Activated CD4-positive, alpha-beta T cell treated with anti-CD3 and anti-CD28 coated beads for 48 hours (primary cell): ENCODE measurements around the gene TNFRSF8.

ENCODE experiments used
- DNase-seq: peaks from one replicate; pipeline ENCODE4 v3.0.0-alpha.2; 2020

The TNFRSF8 gene

DNA sequence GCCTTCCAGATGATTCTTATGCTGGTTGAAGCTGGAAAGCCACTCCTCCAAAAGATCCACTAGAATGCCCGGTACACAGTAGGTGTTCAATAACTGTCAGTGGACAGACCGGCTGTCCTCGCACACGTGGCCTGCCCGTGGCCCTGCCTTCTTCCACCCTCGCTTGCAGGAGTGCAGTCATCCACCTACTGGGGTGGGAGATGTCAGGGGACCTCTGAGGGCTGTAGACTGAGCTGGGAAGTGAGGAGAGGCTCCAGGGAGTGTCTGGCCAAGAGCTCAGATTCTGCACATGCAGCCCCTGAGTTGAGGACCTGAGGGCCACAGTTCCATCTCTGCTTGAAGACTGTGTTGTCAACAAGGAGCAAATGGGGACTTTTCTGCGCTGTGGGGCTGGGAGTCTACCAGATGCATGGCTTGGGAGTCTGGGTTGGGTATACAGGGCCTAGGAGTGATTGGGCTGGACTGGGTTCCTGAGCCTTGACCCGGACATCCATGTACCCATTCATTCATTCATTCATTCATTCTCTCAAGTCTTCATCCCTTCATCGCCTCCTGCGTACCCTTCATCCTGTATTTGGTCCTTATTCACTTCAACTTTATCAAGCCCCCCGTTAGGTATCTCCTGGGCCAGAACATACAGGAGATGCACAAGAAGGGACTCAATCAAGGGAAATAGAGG, 99.5 kb downstream of the TNFRSF8 start:
- no peak for DNase-seq

DNA sequence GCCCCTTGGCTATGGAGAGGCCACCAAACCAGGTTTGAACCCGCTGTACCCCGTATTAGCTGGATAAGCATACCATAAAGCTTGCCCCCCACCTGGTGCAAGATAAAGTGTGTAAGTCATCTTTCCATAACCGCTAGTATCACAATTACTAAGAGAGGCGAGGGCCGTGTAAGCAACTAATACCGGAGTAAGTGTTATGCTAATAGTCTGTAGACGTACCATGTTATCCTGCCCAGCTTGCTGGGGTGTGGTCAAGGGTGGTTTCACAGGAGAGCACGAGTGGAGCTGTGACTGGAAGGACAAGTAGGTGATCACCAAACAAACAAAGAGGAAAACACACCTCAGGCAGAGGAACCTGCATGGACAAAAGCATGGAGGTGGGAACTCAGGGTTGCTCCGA, 100.1 kb downstream of the TNFRSF8 start:
- no peak for DNase-seq

DNA sequence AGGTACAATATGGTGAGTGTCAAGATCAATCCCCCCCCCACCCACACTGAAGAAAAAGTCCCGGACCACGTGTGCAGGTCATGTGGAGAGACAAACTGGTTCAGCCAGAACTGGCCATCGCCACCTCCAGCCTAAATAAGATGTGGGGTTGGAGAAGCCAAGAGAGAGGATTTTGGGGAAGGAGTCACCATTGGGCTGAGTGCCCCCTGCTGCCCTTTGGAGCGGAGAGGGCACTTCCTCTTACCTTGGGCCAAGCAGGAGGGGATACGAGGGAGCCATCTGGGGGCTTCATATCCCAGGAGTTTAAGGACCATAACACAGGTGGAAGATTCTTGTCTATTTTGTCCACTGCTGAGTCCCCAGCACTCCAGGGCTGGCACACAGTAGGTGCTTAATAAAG, 101.1 kb downstream of the TNFRSF8 start:
- no peak for DNase-seq

DNA sequence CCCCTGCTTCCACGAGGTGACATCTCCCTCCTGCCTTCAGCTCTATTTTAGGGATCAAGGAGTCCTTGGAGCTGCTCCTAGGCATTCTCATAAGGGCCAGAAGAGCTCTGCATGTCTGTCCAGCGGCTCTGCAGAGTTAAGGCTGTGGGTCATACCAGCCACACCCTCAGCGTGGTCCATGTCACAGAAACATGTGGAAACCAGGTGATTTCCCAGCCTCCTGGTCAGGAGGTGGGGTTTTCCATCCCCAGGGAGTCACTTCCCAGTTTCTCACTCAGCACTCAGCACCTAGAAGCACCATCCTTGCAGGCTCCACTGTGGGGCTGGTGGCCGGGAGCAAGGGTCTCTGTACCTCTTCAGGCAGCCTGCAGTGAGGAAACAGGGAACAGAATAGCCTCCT, 102.2 kb downstream of the TNFRSF8 start:
- DNase-seq: no peak

DNA sequence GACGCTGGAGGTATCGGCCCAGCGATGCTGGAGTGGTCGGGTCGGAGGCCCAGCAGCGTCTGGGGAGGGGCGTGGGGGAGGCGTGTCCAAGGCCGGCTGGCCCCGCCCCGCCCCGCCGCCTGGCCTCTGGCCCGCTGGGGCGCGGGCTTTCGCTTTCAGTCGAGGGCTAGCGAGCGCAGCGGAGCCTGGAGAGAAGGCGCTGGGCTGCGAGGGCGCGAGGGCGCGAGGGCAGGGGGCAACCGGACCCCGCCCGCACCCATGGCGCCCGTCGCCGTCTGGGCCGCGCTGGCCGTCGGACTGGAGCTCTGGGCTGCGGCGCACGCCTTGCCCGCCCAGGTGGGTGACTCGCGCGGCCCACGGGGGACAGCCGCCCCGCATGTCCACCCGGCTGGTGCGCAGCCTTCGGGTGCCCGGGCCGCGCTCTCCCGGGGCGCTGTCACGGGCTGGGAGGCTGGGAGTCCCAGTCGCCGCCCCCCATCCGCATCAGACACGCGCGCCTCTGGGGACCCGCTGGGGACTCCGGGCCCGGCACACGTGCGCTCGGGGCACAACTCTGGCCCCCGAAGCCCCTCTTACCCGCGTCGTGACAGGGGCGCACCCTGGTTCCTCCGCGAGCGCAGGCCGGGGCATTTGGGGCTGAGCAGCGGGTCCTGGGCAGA, 103.9 kb downstream of the TNFRSF8 start, which contains the start of gene TNFRSF1B:
Gene TNFRSF1B, plus strand, starts transcription at position 158 of the 659 bp plus-strand sequence. Its CDS starts 101 bp downstream, at position 259.
- DNase-seq: peak; percentile 80

DNA sequence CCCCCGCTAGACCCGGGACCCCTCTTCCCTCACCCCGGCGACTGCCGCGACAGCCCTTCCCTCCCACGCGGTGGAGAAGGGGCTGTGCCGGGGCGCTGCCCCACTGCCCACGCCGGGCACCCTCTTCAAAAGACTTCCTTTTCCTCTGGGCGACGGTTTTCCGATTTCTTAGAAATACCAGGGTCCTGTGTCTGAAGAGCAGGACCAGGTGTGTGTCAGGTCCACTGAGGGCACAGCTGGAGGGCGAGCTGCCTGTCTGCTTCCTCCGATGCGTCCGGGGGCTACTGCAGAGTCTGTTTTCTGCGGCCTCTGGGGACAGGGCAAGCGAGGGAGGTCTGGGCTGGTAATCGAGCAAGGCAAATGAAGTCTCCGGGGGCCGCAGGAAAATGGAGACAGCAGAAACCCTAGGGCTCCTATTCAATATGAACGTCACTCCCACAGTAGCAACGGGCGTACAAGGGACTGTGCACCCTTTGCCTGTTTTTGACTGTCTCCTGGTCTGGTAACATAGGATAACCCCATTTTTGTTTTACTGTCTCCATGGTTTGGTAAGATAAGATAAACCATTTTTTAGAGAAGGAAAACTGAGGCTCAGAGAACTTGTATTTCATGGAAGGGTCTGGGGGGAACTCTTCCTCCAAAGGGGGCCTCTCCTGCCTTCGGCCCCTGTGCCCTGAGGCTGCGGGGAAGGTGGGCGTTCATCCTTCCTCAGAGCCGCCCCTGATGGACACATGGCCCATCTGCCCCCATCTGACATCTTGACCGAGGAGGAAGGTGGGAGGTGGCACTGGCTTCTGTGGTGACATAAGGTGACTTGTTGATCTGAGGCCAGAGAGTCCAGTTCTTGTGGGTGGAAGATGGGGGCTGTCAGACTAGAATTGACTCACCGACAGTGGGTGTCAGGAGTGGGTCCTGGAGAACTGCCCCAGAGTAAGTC, 104.7 kb downstream of the TNFRSF8 start:
- no peak for DNase-seq

DNA sequence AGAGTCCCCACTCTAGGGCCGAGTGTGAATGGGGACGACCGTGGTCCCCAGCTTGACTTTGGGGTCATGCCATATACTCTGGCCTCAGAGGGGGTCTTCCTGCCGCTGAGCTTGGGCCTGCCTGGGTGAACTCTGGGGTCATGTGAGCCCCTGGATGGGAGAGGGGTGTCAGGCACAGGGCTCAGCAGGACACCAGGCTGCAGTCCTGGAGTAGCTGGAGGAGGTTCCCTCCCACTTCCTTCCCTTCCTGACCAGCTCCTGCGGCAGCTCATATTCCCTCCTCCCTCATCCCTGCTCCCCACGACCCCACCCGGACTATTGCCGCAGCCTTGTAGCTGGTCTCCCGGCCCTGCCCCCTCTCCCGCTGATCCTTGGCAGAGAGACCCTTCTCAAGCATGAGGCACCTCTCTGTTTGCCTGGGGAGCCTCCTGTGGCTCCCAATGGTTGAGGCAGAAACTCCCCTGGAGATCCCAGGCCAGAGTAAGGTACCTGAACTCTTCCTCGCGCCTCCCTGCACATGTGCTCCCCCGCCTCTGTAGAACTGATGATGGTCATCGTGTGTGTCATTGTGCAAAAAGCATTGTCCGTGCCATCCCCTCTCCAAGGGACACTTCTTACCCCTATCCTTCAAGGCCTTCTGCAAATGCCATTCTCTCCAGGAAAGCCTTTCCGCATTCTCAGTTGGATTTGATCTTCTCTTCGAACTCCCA, 105.5 kb downstream of the TNFRSF8 start:
- no peak for DNase-seq

DNA sequence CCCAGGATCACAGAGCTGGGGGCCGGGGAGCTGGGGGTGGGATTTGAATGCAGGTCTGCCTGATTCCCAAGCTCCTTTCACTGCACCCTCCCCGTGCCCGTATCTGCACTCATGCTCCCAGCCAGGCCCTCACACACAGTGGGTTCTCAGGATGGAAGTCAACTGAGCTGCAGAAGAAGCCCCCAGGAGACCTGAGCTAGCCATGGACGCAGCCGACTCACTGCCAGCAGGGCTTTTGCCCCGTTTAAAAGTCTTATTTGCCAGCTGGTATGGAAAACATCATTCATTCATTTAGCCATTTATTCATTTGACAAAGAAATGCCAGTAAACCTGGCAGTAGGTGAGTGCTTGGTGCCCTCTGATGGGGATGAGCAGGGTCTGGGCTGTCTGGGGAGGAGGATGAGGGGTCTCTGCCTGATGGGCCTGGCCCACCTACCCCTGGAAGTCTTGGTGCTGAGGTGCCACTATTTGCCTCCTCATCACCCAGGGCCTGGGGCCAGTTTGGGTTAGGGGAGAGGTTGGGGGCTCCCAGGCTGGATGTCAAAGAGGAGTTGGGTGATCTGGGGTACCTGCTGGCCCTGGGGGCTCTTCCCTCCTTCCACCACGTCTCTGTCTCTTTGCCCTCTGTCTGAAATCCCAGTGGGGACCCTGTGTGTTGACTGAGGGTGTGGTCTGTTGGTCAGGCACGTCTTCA, 106.5 kb downstream of the TNFRSF8 start:
- DNase-seq: no peak

DNA sequence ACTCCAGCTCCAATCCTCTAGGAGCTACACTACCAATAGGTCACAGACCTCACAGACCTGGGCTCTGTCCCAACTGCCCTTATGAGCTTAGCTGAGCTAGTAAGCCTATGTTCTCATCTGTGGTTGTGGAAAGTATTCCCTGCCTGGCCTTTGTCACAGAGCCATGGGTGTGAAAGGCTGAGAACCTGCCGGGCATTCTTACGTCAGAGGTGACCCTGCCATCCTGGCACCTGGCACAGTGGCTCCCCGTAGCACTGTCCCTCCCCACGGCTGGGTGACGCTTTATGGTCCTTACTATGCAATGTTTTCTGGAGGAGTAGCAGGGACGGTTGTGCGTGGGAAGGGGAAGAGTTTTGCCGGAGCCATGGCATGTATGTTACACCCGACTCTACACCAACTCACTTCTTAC, 107.2 kb downstream of the TNFRSF8 start:
- no peak for DNase-seq

DNA sequence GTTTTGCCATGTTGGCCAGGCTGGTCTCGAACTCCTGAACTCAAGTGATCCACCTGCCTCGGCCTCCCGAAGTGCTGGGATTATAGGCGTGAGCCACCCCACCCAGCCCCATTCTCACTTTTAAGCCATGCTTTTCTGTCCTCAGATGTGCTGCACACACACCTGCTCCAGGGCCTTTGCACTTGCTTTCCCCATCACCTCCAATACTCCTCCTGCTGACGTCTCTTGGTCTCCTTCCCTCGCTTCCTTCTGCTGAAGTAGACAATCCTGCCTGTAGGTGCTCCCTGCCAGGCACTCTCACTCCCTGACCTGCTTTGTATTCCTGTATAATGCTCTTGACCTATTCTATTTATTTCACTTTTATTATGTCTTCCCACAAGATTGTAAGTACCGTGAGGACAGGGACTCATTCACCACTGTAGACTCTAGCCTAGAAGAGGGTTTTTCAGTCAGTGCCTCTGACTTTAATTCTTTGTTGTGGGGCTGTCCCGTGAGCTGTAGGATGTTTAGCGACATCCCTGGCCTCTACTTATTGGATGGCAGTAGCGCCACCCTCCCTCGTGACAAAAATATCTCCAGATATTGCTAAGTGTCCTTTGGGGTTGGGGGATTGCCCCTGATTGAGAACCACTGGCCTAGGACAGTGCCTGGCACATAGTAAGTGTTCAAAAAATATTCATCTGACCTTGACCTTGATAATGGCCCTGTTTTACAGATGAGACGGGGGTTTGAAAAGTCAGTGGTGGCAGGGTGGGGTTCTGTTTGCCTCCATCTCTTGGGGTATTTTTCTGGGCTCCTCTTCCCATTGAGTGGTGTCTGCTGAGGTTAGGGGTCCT, 108.3 kb downstream of the TNFRSF8 start:
- no peak for DNase-seq

DNA sequence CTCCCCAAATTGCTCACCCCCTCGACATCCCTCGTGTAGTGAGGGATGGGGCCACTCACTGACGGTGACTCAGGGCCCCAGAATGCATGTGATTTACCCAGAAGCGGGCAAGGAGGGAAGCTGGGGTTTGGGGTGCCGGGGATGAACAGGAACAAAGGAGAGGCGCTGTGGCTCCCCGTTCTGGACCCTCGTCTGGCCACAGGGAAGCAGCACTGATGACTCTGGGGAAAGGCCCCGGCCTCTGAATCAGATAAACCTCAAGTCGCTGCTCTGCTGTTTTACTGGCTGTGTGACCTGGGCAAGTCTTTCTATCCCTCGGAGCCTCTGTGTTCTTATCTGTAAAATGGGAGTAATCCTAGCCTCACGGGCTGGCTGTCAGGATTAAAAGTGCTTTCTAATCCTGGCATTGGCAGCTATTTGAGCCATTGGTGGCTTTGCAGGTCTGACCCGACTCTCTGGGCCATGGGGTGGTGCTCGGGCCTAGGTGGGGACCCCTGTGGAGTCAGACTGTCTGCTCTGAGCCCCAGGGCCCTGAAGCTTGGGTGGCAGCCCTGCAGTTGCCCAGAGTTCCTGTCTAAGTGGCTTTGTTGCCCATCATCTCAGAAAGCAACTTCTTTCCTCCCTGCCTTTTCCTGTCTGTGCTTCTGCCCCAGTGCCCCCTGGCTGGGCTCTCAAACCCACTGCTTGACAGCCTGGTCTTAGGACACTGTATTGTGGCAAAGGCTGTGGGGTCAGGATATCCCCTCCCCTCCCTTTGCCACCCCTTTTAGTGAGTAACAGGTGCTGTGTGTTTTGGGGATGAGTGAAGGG, 109.1 kb downstream of the TNFRSF8 start:
- no peak for DNase-seq

DNA sequence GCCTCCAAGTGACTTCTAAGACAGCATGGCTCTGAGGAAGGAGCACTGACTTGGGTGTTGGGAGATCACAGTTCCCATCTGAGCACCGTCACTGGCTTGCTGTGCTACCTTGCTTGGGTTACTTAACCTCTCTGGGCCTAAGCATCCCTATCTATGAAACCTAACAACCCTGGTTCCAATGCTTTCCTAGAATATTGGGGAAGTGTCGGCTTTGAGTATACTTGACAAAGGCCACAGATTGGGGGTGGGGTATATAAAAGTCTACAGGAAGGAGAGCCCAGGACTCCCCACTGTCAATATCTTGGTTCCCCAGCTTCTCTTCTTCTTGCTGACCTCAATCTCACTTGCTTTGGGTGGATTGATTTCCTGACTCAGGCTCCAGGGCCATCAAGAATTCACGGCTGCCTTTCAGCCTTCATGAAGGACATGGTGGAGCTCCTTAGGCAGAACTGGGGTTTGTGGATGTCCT, 110.0 kb downstream of the TNFRSF8 start:
- DNase-seq: no peak

DNA sequence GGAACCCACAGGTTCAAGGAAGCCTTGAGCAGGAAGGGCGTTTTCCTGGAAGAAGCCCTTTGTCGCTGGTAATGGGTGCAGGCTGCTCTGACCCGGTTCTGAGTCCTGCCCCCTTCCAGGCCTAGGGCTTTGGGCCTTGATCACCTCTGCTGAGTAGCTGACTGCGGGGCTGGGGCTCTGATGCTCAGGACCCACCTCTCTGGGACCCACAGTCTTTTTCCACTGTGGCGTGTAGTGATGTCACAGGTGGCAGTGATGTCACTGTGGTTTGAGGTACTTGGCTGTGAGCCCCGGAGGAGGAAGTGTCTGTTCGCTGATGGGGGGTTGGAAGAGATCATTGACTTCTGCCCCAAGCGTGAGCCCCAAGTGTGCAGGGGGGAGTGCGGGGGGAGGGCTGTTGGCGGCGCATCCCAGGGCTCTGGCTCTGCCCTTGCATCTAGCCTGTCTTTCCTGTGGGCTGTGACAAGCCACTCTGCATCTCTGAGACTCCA, 110.6 kb downstream of the TNFRSF8 start:
- peak; percentile 88 for DNase-seq

DNA sequence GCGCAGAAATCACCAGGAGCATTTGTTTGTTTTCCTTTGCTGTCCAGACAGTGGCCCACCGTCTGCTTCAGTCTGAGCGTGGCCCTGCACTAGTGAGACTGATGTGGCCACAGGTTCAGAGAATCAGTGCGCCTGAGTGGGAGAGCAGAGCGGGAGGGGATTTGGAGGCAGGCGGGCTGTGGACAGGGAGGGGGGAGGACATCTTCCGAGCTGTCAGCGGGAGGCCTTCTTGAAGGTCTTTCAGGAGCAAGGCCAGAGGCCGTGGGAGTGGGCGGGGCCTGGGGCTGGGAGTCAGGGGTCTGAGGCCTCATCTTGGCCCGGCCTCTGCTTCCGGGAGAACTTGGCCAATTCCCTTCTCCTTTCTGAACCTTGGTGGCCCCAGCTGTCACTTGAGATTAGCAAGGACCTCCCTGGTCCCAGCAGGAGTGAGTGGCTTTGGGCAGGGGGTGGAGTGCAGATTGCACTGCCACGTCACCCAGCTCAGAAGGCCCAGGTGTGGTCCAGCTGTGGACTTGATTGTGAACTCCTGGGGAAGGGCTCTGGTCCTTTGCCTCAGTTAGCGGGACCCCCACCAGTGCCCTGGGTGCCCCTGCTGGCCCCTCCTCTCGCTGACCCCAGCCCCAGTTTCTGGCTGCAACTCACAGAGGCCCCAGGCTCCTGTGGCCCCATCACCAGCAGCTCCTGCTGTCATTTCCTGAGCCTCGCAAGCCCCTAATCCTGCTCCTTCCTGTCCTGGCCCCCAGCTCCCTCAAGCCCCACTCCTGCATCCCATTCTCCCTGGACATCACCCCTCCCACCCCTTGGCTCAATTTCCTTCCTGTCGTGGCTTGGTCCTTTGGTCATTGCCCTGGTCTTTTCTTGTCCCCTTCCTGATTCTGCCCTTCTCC, 112.1 kb downstream of the TNFRSF8 start:
- DNase-seq: no peak

DNA sequence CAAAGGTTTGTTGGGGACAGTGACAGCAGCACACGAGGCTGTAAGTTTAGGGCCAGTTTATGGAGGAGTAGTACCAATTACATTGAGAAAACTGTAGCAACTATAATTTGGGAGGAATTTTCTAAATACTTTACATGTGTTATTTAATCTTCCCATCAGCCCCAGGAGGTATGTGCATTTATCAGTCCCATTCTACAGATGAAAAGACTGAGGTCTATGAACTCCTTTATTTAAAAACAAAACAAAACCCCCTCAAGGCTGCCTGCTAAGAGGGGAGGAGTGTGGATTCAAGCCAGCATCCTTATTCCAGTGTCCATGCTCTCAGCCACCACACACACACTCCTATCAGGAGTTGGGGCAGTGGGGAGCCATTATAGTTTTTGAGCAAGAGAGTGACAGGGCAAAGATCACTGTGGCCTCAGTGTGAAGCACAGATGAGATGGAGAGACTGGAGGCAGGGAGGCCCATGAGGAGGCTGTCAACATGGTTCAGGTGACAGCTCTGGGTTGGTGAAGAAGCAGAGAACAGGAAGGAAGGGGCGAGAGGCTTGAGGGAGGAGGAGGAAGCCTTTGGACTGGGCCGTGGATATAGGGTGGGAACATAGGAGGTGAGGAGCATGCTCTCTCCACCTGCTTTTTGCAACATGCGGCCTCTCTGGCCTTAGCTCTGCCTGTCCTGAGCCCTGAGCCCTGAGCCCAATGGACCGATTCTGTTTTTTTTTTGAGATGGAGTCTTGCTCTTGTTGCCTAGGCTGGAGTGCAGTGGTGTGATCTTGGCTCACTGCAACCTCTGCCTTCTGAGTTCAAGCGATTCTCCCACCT, 113.4 kb downstream of the TNFRSF8 start:
- no peak for DNase-seq

DNA sequence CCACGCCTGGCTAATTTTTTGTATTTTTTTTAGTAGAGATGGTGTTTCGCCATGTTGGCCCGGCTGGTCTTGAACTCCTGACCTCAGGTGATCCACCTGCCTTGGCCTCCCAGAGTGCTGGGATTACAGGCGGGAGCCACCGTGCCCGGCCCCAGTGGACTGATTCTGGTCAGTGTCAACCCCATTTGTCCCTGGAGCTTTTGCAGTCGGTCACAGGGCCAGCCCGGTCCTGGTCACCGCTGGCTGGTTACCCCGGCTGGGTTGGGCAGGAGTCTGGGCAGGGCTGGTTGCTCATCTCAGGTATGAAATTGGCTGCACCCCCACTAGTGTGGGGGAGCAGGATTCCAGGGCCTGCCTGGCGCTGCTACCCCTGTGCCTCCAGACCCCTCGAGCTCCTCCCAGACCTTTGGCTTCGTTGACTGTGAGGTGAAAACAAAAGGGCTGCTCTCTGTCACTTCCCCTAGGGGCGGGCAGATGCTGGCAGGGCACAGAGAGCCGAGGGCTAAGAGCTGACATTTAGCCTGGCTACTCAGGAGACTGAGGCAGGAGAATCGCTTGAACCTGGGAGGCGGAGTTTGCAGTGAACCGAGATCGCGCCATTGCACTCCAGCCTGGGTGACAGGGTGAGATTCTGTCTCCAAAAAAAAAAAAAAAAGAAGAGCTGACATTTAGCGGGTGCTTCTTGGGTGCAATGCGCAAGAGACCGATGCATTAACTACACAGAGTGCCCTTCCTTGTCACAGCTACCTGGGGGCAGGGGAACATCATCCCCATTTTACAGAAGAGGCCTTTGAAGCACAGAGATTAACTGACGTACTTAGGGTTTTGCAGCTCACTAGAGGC, 114.3 kb downstream of the TNFRSF8 start:
- peak; percentile 48 for DNase-seq

DNA sequence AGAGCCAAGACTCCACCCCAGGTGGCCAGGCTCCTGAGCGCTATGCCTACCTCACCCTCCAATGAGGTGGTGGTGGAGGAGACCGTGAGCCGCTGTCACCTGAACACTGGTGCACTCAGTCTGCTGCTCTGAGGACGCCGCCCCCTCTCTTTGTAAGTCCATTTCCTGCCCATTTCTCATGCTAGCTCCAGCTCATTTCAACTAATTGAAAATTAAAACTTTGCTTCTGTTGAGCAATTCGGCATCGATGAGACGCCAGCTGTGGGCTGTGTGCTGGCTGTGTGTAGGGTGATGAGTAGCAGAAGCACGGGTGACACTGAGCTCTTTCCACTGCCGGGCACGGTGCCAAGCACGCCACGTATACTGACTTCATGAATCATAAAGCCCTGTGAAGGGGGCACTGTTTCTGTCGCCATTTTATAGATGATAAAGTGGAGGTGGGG, 114.9 kb downstream of the TNFRSF8 start:
- DNase-seq: peak; percentile 96
